ENCODE results near the gene GDF3. TPM values are rescaled to one million over a fixed set of nuclear protein-coding genes. Genes with fewer than 3 reads are reported as not detected.

GDF3 gene
- total RNA-seq, 1 experiment from 2014 or later = not detected

DNA sequence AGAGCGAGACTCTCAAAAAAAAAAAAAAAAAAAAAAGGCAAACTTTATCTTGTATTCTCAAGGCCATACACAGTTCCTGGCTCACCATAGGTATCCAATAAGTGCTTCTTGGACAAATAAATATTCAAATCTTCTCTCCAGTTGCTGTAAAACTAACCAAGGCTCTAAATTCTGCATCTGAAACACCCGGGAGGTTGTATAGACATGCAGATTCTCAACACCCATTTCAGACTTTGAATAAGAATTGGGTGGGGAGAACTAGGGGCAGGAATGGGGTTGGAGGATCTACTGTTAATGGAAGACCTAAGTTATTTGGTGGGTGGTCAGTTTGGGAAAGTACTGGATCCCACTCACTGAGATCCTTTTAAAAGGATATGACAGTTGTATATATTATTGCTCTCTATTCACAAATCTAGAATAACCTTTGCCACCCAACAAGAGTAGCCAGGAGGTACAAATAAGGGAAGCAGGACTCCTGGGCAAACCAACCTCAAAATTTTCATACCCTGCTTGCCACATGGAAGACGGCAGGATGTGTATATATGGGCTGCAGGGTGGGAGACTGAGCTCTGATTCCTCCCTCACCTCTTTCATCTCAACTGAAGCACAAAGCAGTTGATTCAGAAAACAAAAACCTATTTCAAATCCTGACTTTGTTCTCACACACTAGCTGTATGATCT, 879 bp downstream of the GDF3 start:
- H3K9me3 ChIP-seq (ENCODE audit: control insufficient read depth in 1 of 2, insufficient read depth in 1 of 2, low read depth in 1 of 2, low read length in 2 of 2) = no peaks in the 10 kb centered on the region
- H3K4me3 ChIP-seq (replicated peaks in 1 of 2; ENCODE audit: low read depth in 1 of 2, low read length in 2 of 2) = no peak overlapping the region
- ChIA-PET CTCF (no interaction called here), POLR2A (no interaction called here), RAD21 (ENCODE audit: low non-redundant PET in 1 of 2, low total read pairs in 2 of 2, uncharacterized antibody in 2 of 2, unreplicated experiment in 2 of 2) (no interaction called here)
- BruUV-seq (replicated peaks) = no TSS peak
- ATAC-seq (no peak), DNase-seq (ENCODE audit: low read depth, low spot score) (no peak)
- no peak overlapping the region for H3K27ac ChIP-seq (ENCODE audit: low read depth, low read length)
- H2AFZ ChIP-seq (ENCODE audit: low read depth, low read length, poor library complexity, severe bottlenecking) = no peak overlapping the region
- no peaks in the 10 kb centered on the region for H3K27me3 ChIP-seq (ENCODE audit: insufficient read depth, low read length)
- H3K79me2 ChIP-seq (ENCODE audit: insufficient read depth, low read length) = no peaks in the 10 kb centered on the region
- H3K4me1 ChIP-seq (ENCODE audit: control insufficient read depth in 1 of 2, insufficient read depth in 2 of 2, low read length in 2 of 2) = no peaks in the 10 kb centered on the region
- no peaks in the 10 kb centered on the region for H4K20me1 ChIP-seq (ENCODE audit: insufficient read depth)
- no peaks in the 10 kb centered on the region for H3K36me3 ChIP-seq (ENCODE audit: control insufficient read depth in 1 of 2, insufficient read depth in 2 of 2, low read length in 2 of 2)
- no peak overlapping the region for H3K4me2 ChIP-seq (ENCODE audit: low read length)
- H3K9me2 ChIP-seq (ENCODE audit: insufficient read depth) = no peaks in the 10 kb centered on the region
- TF ChIP-seq YY1 (IDR thresholded peaks at IDR 0.05; ENCODE audit: extremely low read depth, insufficient replicate concordance, low read depth, low read length) (no peak), EZH2phosphoT487 (IDR thresholded peaks at IDR 0.05; ENCODE audit: borderline replicate concordance) (no peak), POLR2AphosphoS5 (IDR thresholded peaks at IDR 0.05; ENCODE audit: low read depth, low read length) (no peak), JUND (IDR thresholded peaks at IDR 0.05) (no peak), CBX3 (IDR thresholded peaks at IDR 0.05; ENCODE audit: low read depth) (no peak), RAD21 (IDR thresholded peaks at IDR 0.05; ENCODE audit: low read depth) (no peak), EGR1 (IDR thresholded peaks at IDR 0.05; ENCODE audit: low read depth) (no peak), SIN3A (IDR thresholded peaks at IDR 0.05; ENCODE audit: low read depth) (no peak), POLR2A (IDR thresholded peaks at IDR 0.05; ENCODE audit: borderline replicate concordance, extremely low read depth, insufficient read depth, insufficient read length) (no peak), ELF1 (IDR thresholded peaks at IDR 0.05; ENCODE audit: borderline replicate concordance, low read depth) (no peak), SP1 (IDR thresholded peaks at IDR 0.05; ENCODE audit: low read depth) (no peak), ZNF274 (IDR thresholded peaks at IDR 0.05; ENCODE audit: low read depth, low read length) (no peak), CEBPB (IDR thresholded peaks at IDR 0.05; ENCODE audit: low read depth) (no peak), FOSL1 (IDR thresholded peaks at IDR 0.05; ENCODE audit: low read depth) (no peak)
- TF ChIP-seq, protein P1, sequence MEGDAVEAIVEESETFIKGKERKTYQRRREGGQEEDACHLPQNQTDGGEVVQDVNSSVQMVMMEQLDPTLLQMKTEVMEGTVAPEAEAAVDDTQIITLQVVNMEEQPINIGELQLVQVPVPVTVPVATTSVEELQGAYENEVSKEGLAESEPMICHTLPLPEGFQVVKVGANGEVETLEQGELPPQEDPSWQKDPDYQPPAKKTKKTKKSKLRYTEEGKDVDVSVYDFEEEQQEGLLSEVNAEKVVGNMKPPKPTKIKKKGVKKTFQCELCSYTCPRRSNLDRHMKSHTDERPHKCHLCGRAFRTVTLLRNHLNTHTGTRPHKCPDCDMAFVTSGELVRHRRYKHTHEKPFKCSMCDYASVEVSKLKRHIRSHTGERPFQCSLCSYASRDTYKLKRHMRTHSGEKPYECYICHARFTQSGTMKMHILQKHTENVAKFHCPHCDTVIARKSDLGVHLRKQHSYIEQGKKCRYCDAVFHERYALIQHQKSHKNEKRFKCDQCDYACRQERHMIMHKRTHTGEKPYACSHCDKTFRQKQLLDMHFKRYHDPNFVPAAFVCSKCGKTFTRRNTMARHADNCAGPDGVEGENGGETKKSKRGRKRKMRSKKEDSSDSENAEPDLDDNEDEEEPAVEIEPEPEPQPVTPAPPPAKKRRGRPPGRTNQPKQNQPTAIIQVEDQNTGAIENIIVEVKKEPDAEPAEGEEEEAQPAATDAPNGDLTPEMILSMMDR (IDR thresholded peaks at IDR 0.05 in 2 of 3, conservative IDR thresholded peaks at IDR 0.05 in 1 of 3; ENCODE audit: borderline replicate concordance in 1 of 3, insufficient read depth in 1 of 3, low read depth in 2 of 3, low read length in 2 of 3) = no peak
- TF ChIP-seq, protein P2, sequence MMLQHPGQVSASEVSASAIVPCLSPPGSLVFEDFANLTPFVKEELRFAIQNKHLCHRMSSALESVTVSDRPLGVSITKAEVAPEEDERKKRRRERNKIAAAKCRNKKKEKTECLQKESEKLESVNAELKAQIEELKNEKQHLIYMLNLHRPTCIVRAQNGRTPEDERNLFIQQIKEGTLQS (IDR thresholded peaks at IDR 0.05) = no peak
- TF ChIP-seq, protein P3, sequence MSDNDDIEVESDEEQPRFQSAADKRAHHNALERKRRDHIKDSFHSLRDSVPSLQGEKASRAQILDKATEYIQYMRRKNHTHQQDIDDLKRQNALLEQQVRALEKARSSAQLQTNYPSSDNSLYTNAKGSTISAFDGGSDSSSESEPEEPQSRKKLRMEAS (IDR thresholded peaks at IDR 0.05) = no peak
- H3K9ac ChIP-seq (ENCODE audit: low read length) = no peak overlapping the region
- intact Hi-C loops (cut with micrococcal nuclease) = no loop called here
